Gastroesophageal sphincter (tissue), 3 donors: ENCODE results near the gene SAMMSON.

Experiments
- POLR2AphosphoS5 ChIP-seq: sonication (generic); formaldehyde crosslinking; IDR thresholded peaks from one replicate; pipeline ENCODE4 v1.6.1; 2017; ENCODE audit warnings: antibody characterized with exemption
- TF ChIP-seq, protein P1 (sequence below), 4 experiments: fragments of 200-600 bp in 2 of 4; fragments of 450-650 bp in 2 of 4; sonication (generic) in 1 of 4; IDR thresholded peaks; one replicate each; pipeline ENCODE4 v1.5.1; 2017 to 2019; ENCODE audit warnings: antibody characterized with exemption in 4 of 4, mild to moderate bottlenecking in 2 of 4, moderate library complexity in 2 of 4

- no peak for TF ChIP-seq POLR2AphosphoS5
- TF ChIP-seq, protein P1, sequence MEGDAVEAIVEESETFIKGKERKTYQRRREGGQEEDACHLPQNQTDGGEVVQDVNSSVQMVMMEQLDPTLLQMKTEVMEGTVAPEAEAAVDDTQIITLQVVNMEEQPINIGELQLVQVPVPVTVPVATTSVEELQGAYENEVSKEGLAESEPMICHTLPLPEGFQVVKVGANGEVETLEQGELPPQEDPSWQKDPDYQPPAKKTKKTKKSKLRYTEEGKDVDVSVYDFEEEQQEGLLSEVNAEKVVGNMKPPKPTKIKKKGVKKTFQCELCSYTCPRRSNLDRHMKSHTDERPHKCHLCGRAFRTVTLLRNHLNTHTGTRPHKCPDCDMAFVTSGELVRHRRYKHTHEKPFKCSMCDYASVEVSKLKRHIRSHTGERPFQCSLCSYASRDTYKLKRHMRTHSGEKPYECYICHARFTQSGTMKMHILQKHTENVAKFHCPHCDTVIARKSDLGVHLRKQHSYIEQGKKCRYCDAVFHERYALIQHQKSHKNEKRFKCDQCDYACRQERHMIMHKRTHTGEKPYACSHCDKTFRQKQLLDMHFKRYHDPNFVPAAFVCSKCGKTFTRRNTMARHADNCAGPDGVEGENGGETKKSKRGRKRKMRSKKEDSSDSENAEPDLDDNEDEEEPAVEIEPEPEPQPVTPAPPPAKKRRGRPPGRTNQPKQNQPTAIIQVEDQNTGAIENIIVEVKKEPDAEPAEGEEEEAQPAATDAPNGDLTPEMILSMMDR (IDR thresholded peaks at IDR 0.05) = no peak
These were observed 95.7 kb downstream of the SAMMSON start for GRCh38 chr3:70095260-70095659.
